DMS 273 (cell line): ENCODE results near the gene RPL13.
"Not testable (repeated sequence)": the region's sequence is repeated elsewhere in the genome, so short reads cannot be mapped to it uniquely, and the experiment has no call there.

Experiments used
- DNase-seq: peaks from one replicate; lab custom pipeline; 2025; ENCODE audit not compliant: unreplicated experiment; lab: John Stamatoyannopoulos, UW

RPL13 gene

GRCh38 chr16:89576153-89577054 is 15.9 kb downstream of the RPL13 start:
- DNase-seq: no peak

GRCh38 chr16:89577055-89577759 is 16.7 kb downstream of the RPL13 start:
- no peak for DNase-seq

- no peak for DNase-seq
These were observed 18.9 kb downstream of the RPL13 start for GRCh38 chr16:89579351-89579750.

- DNase-seq: no peak
These were observed 20.7 kb downstream of the RPL13 start for GRCh38 chr16:89581045-89581695.

- no peak for DNase-seq
These were observed 21.5 kb downstream of the RPL13 start for GRCh38 chr16:89581861-89582563.

- DNase-seq: no peak
These were observed 22.2 kb downstream of the RPL13 start for GRCh38 chr16:89582614-89583196.

GRCh38 chr16:89583197-89583894 is 22.9 kb downstream of the RPL13 start:
- no peak for DNase-seq

- no peak for DNase-seq
These were observed 23.6 kb downstream of the RPL13 start for GRCh38 chr16:89583895-89584644.

GRCh38 chr16:89584768-89585549 is 24.5 kb downstream of the RPL13 start:
- no peak for DNase-seq

- DNase-seq: no peak
These were observed 25.7 kb downstream of the RPL13 start for GRCh38 chr16:89586218-89586617.

GRCh38 chr16:89586853-89587252 is 26.4 kb downstream of the RPL13 start:
- no peak for DNase-seq

GRCh38 chr16:89587676-89588075 is 27.2 kb downstream of the RPL13 start:
- not testable (repeated sequence) for DNase-seq

GRCh38 chr16:89588413-89589109 is 28.1 kb downstream of the RPL13 start:
- no peak for DNase-seq

- DNase-seq: no peak
These were observed 28.9 kb downstream of the RPL13 start for GRCh38 chr16:89589241-89589926.

- no peak for DNase-seq
These were observed 33.4 kb downstream of the RPL13 start for GRCh38 chr16:89593841-89594240.

GRCh38 chr16:89595330-89596060 is 35.0 kb downstream of the RPL13 start:
- no peak for DNase-seq
